GM23338 (cell line): Measurements from ENCODE around the gene PPTC7. TPM values are rescaled to one million over a fixed set of nuclear protein-coding genes. Genes with fewer than 3 reads are reported as not detected.

Experiments used
- ATAC-seq: fragments of 200-7000 bp; cut with Tn5 transposase; 3 replicates; pipeline ENCODE4 v1.9.1; 2020
- DNase-seq: peaks from one replicate; pipeline ENCODE4 v3.0.0-alpha.2; 2015; ENCODE audit warnings: low spot score
- H2AFZ ChIP-seq: fragments of 200-600 bp; sonication (generic); 2 replicates; pipeline ENCODE4 v1.8.0; 2016; ENCODE audit warnings: antibody characterized with exemption, mild to moderate bottlenecking, moderate library complexity
- H3F3A ChIP-seq: fragments of 200-600 bp; sonication (generic); replicated peaks from 2 replicates; pipeline ENCODE4 v1.8.0; 2017; ENCODE audit warnings: antibody characterized with exemption, mixed run types, low read depth
- H3K27ac ChIP-seq: fragments of 200-600 bp; sonication (generic); 2 replicates; pipeline ENCODE4 v1.6.1; 2016; ENCODE audit warnings: low read depth
- H3K27me3 ChIP-seq: fragments of 200-600 bp; sonication (generic); 2 replicates; pipeline ENCODE4 v1.8.0; 2016; ENCODE audit warnings: mild to moderate bottlenecking, mixed run types, moderate library complexity; ENCODE audit not compliant: insufficient read depth
- H3K36me3 ChIP-seq: fragments of 200-600 bp; sonication (generic); 2 replicates; pipeline ENCODE4 v1.8.0; 2016; ENCODE audit warnings: mild to moderate bottlenecking; ENCODE audit not compliant: insufficient read depth
- H3K4me1 ChIP-seq: fragments of 200-600 bp; sonication (generic); 2 replicates; pipeline ENCODE4 v1.8.0; 2016; ENCODE audit warnings: mild to moderate bottlenecking, moderate library complexity; ENCODE audit not compliant: insufficient read depth
- H3K4me2 ChIP-seq: fragments of 200-600 bp; sonication (generic); 2 replicates; pipeline ENCODE4 v1.7.1; 2017; ENCODE audit warnings: mixed run types
- H3K4me3 ChIP-seq: fragments of 200-600 bp; sonication (generic); 2 replicates; pipeline ENCODE4 v1.6.1; 2016; ENCODE audit warnings: mixed run types
- H3K79me2 ChIP-seq: fragments of 200-600 bp; sonication (generic); replicated peaks from 2 replicates; pipeline ENCODE4 v1.8.0; 2017; ENCODE audit warnings: mild to moderate bottlenecking; ENCODE audit not compliant: insufficient read depth
- H3K9me2 ChIP-seq: fragments of 200-600 bp; sonication (generic); 2 replicates; pipeline ENCODE4 v1.8.0; 2017; ENCODE audit not compliant: insufficient read depth
- H4K20me1 ChIP-seq: fragments of 200-600 bp; sonication (generic); replicated peaks from 2 replicates; pipeline ENCODE4 v1.8.0; 2017; ENCODE audit warnings: mild to moderate bottlenecking; ENCODE audit not compliant: insufficient read depth
- H3K27ac Mint-ChIP-seq: 2 replicates; pipeline ENCODE4 v1.8.0; 2020; ENCODE audit warnings: inconsistent platforms, mild to moderate bottlenecking, moderate library complexity, mixed read lengths
- H3K27me3 Mint-ChIP-seq: 3 replicates; pipeline ENCODE4 v1.8.0; 2022; ENCODE audit warnings: low read depth, mild to moderate bottlenecking, moderate library complexity, mixed read lengths, inconsistent platforms; ENCODE audit not compliant: insufficient read depth, poor library complexity
- H3K36me3 Mint-ChIP-seq: 3 replicates; pipeline ENCODE4 v1.8.0; 2021; ENCODE audit warnings: low read depth, mild to moderate bottlenecking, inconsistent platforms, moderate library complexity, mixed read lengths
- H3K4me1 Mint-ChIP-seq: 3 replicates; pipeline ENCODE4 v1.8.0; 2020; ENCODE audit warnings: mild to moderate bottlenecking, inconsistent platforms, mixed read lengths
- H3K4me3 Mint-ChIP-seq: 3 replicates; pipeline ENCODE4 v1.8.0; 2021; ENCODE audit warnings: moderate library complexity, mild to moderate bottlenecking, inconsistent platforms, mixed read lengths
- H3K9me3 Mint-ChIP-seq: 3 replicates; pipeline ENCODE4 v1.8.0; 2020; ENCODE audit warnings: moderate library complexity, mild to moderate bottlenecking, inconsistent platforms, mixed read lengths
- CTCF ChIP-seq, 2 experiments: fragments of 200-600 bp in 1 of 2; sonication (generic) in 1 of 2; conservative IDR thresholded peaks; 2 replicates each; pipeline versions ENCODE4 v1.5.1 to v1.6.1; 2016 to 2017; ENCODE audit warnings: antibody characterized with exemption in 2 of 2, low read depth in 2 of 2, mild to moderate bottlenecking in 2 of 2, moderate library complexity in 1 of 2
- ETS1 ChIP-seq: IDR thresholded peaks from 2 replicates; pipeline ENCODE4 v1.6.1; 2016; ENCODE audit warnings: antibody characterized with exemption
- POLR2AphosphoS5 ChIP-seq: IDR thresholded peaks from 2 replicates; pipeline ENCODE4 v1.6.1; 2016; ENCODE audit warnings: antibody characterized with exemption, low read depth
- REST ChIP-seq: IDR thresholded peaks from one replicate; pipeline ENCODE4 v1.6.1; 2018; ENCODE audit warnings: antibody characterized with exemption; ENCODE audit not compliant: unreplicated experiment
- ZNF114 ChIP-seq: fragments of 250-450 bp; sonication (Bioruptor Pico); IDR thresholded peaks from 2 replicates; pipeline ENCODE4 v1.5.0; 2020; ENCODE audit warnings: mild to moderate bottlenecking, moderate library complexity
- ZNF462 ChIP-seq: fragments of 250-450 bp; sonication (Bioruptor Pico); IDR thresholded peaks from 2 replicates; pipeline ENCODE4 v1.5.0; 2020; ENCODE audit warnings: mild to moderate bottlenecking, moderate library complexity
- polyA plus RNA-seq: library from polyadenylated mRNA; unstranded; fragments of >200 nt; fragmentation: Nextera tagmentation; extraction: Ambion mirVana; gene quantifications from 2 replicates; pipeline ENCODE4 v1.2.1, GENCODE V29; 2016
- total RNA-seq: library from RNA; depleted of rRNA; stranded (reverse); fragments of >200 nt; shearing (Covaris generic); gene quantifications from 2 replicates; pipeline ENCODE4 v1.2.3, GENCODE V29; 2014

The PPTC7 gene
- total and polyA plus RNA-seq, 2 experiments from 2014 or later = 7.5 to 17.5 TPM

- Mint-ChIP-seq H3K4me1 (peaks cover 12% of the 10 kb centered on the region; the same call in 2 of the 3 replicates), H3K27ac (peak overlapping the region; percentile 82), H3K27me3 (peaks cover 5% of the 10 kb centered on the region), H3K4me3 (no peak overlapping the region), H3K9me3 (no peaks in the 10 kb centered on the region), H3K36me3 (no peaks in the 10 kb centered on the region)
- Histone ChIP-seq H3K36me3 (no peaks in the 10 kb centered on the region), H3K4me2 (no peak overlapping the region), H3F3A (no peaks in the 10 kb centered on the region), H4K20me1 (no peaks in the 10 kb centered on the region), H3K4me1 (0 out of 2 replicates have a peak, but pooled peaks cover 8% of the 10 kb centered on the region), H3K27me3 (no peaks in the 10 kb centered on the region), H3K9me2 (no peaks in the 10 kb centered on the region), H3K27ac (0 out of 2 replicates have a peak overlapping the region, but pooled peaks have one; percentile 8), H3K4me3 (no peak overlapping the region), H3K79me2 (no peaks in the 10 kb centered on the region), H2AFZ (peak overlapping the region; percentile 57; the same call in 1 of the 2 replicates)
- ATAC-seq (peak; percentile 21), DNase-seq (no peak)
- TF ChIP-seq CTCF (conservative IDR thresholded peaks at IDR 0.05; ENCODE audit: low read depth in 2 of 2) (no peak), REST (no peak), ETS1 (no peak), ZNF462 (no peak), ZNF114 (no peak), POLR2AphosphoS5 (no peak)
Observed at GRCh38 chr12:110590806-110591326, 7.7 kb upstream of the PPTC7 start.
